Neuronal stem cell (in vitro differentiated cells): ENCODE results near the gene SAP25.

ENCODE experiments used
- DNase-seq: peaks from one replicate; pipeline ENCODE4 v3.0.0-alpha.2; 2013; ENCODE audit warnings: low spot score
- H2AFZ ChIP-seq: one replicate; pipeline ENCODE4 v1.6.1; 2013; ENCODE audit warnings: mild to moderate bottlenecking, low read length, inconsistent platforms
- H2AK5ac ChIP-seq: 2 replicates; pipeline ENCODE4 v1.6.1; 2013; ENCODE audit warnings: low read depth, mild to moderate bottlenecking, inconsistent platforms, low read length, moderate library complexity, mixed read lengths
- H2BK120ac ChIP-seq: 2 replicates; pipeline ENCODE4 v1.6.1; 2013; ENCODE audit warnings: low read depth, mild to moderate bottlenecking, inconsistent platforms, low read length, moderate library complexity, mixed read lengths
- H2BK12ac ChIP-seq: one replicate; pipeline ENCODE4 v1.6.1; 2013; ENCODE audit warnings: low read length, inconsistent platforms
- H2BK15ac ChIP-seq: 2 replicates; pipeline ENCODE4 v1.6.1; 2013; ENCODE audit warnings: mild to moderate bottlenecking, low read length, inconsistent platforms, mixed read lengths
- H2BK5ac ChIP-seq: one replicate; pipeline ENCODE4 v1.6.1; 2013; ENCODE audit warnings: inconsistent platforms, mild to moderate bottlenecking, low read length, moderate library complexity
- H3K14ac ChIP-seq: one replicate; pipeline ENCODE4 v1.6.1; 2013; ENCODE audit warnings: low read length, inconsistent platforms
- H3K18ac ChIP-seq: 2 replicates; pipeline ENCODE4 v1.6.1; 2013; ENCODE audit warnings: low read length, inconsistent platforms
- H3K23ac ChIP-seq: 2 replicates; pipeline ENCODE4 v1.6.1; 2013; ENCODE audit warnings: low read depth, mild to moderate bottlenecking, mixed read lengths, low read length, inconsistent platforms; ENCODE audit not compliant: poor library complexity
- H3K27ac ChIP-seq: replicated peaks from 3 replicates; pipeline ENCODE4 v1.5.1; 2013; ENCODE audit warnings: low read length, inconsistent platforms
- H3K27me3 ChIP-seq, 3 experiments: 2 replicates each; pipeline ENCODE4 v1.6.1; 2013; ENCODE audit warnings: low read length in 3 of 3, mild to moderate bottlenecking in 2 of 3, inconsistent platforms in 1 of 3, low read depth in 1 of 3, mixed read lengths in 1 of 3, moderate library complexity in 1 of 3; ENCODE audit not compliant: control insufficient read depth in 3 of 3, insufficient read depth in 3 of 3
- H3K36me3 ChIP-seq, 2 donors: replicated peaks in 1 of 2; 2 replicates each; pipeline ENCODE4 v1.6.1; 2013; ENCODE audit warnings: low read length in 2 of 2; ENCODE audit not compliant: control insufficient read depth in 2 of 2, insufficient read depth in 2 of 2
- H3K4ac ChIP-seq: 2 replicates; pipeline ENCODE4 v1.6.1; 2013; ENCODE audit warnings: inconsistent platforms, mild to moderate bottlenecking, low read length, moderate library complexity
- H3K4me1 ChIP-seq, 2 donors: 1 replicate in 1 of 2; 2 replicates in 1 of 2; pipeline ENCODE4 v1.6.1; 2013; ENCODE audit warnings: low read length in 2 of 2, low read depth in 1 of 2; ENCODE audit not compliant: control insufficient read depth in 2 of 2, insufficient read depth in 1 of 2
- H3K4me2 ChIP-seq: one replicate; pipeline ENCODE4 v1.6.1; 2013; ENCODE audit warnings: mild to moderate bottlenecking, low read length, inconsistent platforms; ENCODE audit not compliant: insufficient read depth, poor library complexity, severe bottlenecking
- H3K4me3 ChIP-seq, 2 donors: 2 replicates each; pipeline ENCODE4 v1.5.1; 2013; ENCODE audit warnings: low read length in 2 of 2, mild to moderate bottlenecking in 2 of 2, inconsistent platforms in 1 of 2, moderate library complexity in 1 of 2
- H3K79me1 ChIP-seq: one replicate; pipeline ENCODE4 v1.6.1; 2013; ENCODE audit warnings: low read depth, mild to moderate bottlenecking, inconsistent platforms, low read length, moderate library complexity
- H3K9ac ChIP-seq: one replicate; pipeline ENCODE4 v1.6.1; 2013; ENCODE audit warnings: mild to moderate bottlenecking, low read depth, low read length, inconsistent platforms; ENCODE audit not compliant: poor library complexity
- H3K9me3 ChIP-seq, 2 donors: replicated peaks in 1 of 2; 2 replicates each; pipeline versions ENCODE3 to v1.6.1; 2013; ENCODE audit warnings: low read length in 2 of 2, mild to moderate bottlenecking in 2 of 2, inconsistent platforms in 1 of 2, low read depth in 1 of 2, mixed read lengths in 1 of 2, moderate library complexity in 1 of 2; ENCODE audit not compliant: control insufficient read depth in 2 of 2, insufficient read depth in 1 of 2
- H4K8ac ChIP-seq: one replicate; pipeline ENCODE4 v1.6.1; 2013; ENCODE audit warnings: low read depth, mild to moderate bottlenecking, inconsistent platforms, low read length, moderate library complexity
- H4K91ac ChIP-seq: one replicate; pipeline ENCODE4 v1.6.1; 2013; ENCODE audit warnings: low read length, low read depth, mild to moderate bottlenecking, inconsistent platforms; ENCODE audit not compliant: poor library complexity
- WGBS, 2 donors: extraction: QIAGEN DNeasy Blood & Tissue Kit; methylation state at CpG; one replicate each; pipeline ENCODE4 v1.1.7; 2013; ENCODE audit warnings: missing lambda C conversion rate in 2 of 2, mixed read lengths in 1 of 2; ENCODE audit not compliant: insufficient read length in 2 of 2, insufficient replicate concordance in 1 of 2; ENCODE audit errors: extremely low coverage in 2 of 2; 5-methylcytosine and 5-hydroxymethylcytosine counted together

The SAP25 gene

GRCh38 chr7:100611983-100612729, 38.5 kb upstream of the SAP25 start, which contains the start of gene MOSPD3:
TSS of gene MOSPD3 (plus strand) at chr7:100612540. CDS start at chr7:100612792, 252 bp downstream.
- Histone ChIP-seq H2BK12ac (no peak within 1 kb of the TSS), H3K27ac (peak within 1 kb of the TSS; percentile 80), H2BK15ac (peak within 1 kb of the TSS; percentile 28), H2BK5ac (no peak within 1 kb of the TSS), H2BK120ac (no peak within 1 kb of the TSS), H3K36me3 (peaks cover 0 to 9% of the 10 kb centered on the region in 2 donors), H2AFZ (peak within 1 kb of the TSS; percentile 92), H3K27me3 (peaks cover 0 to 2% (median 0%) of the 10 kb centered on the region in 3 experiments), H3K4me2 (peak within 1 kb of the TSS; percentile 94), H4K91ac (no peak within 1 kb of the TSS), H3K9me3 (no peaks in the 10 kb centered on the region), H3K23ac (peak within 1 kb of the TSS; percentile 22), H3K4ac (no peak within 1 kb of the TSS), H3K4me1 (peaks cover 3 to 6% of the 10 kb centered on the region in 2 donors), H4K8ac (no peak within 1 kb of the TSS), H3K14ac (no peak within 1 kb of the TSS), H3K4me3 (peak within 1 kb of the TSS; percentile 60 to 87), H3K18ac (peak within 1 kb of the TSS; percentile 83), H2AK5ac (peak within 1 kb of the TSS; percentile 58), H3K9ac (peak within 1 kb of the TSS; percentile 85), H3K79me1 (no peaks in the 10 kb centered on the region)
- DNase-seq: peak; percentile 99
- no CpG with 5 or more reads among the region's 61 CpGs for WGBS, 2 donors

GRCh38 chr7:100609958-100610357, 36.3 kb upstream of the SAP25 start:
- H3K9ac ChIP-seq: no peak overlapping the region
- peaks cover 2% of the 10 kb centered on the region for H3K79me1 ChIP-seq
- no peak overlapping the region for H3K23ac ChIP-seq
- no peak overlapping the region for H2BK5ac ChIP-seq
- no peak overlapping the region for H4K91ac ChIP-seq
- H3K4me3 ChIP-seq: no peak overlapping the region
- H3K4me1 ChIP-seq: peaks cover 8 to 14% of the 10 kb centered on the region in 2 donors
- H3K4ac ChIP-seq: no peak overlapping the region
- peaks cover 0 to 19% (median 4%) of the 10 kb centered on the region in 3 experiments for H3K27me3 ChIP-seq
- H3K18ac ChIP-seq: no peak overlapping the region
- no peak overlapping the region for H3K4me2 ChIP-seq
- H3K27ac ChIP-seq: no peak overlapping the region
- no peak overlapping the region for H2AK5ac ChIP-seq
- no CpG with 5 or more reads among the region's 5 CpGs for WGBS, 2 donors
- DNase-seq: no peak
- H3K14ac ChIP-seq: no peak overlapping the region
- H2BK15ac ChIP-seq: no peak overlapping the region
- no peak overlapping the region for H2BK12ac ChIP-seq
- H2BK120ac ChIP-seq: no peak overlapping the region
- H2AFZ ChIP-seq: no peak overlapping the region
- no peak overlapping the region for H4K8ac ChIP-seq
- H3K36me3 ChIP-seq: peaks cover 0 to 9% of the 10 kb centered on the region in 2 donors
- no peaks in the 10 kb centered on the region for H3K9me3 ChIP-seq

- Histone ChIP-seq H3K36me3 (no peaks in the 10 kb centered on the region), H3K18ac (no peak overlapping the region), H3K4me1 (peaks cover 20 to 26% of the 10 kb centered on the region in 2 donors), H3K4ac (no peak overlapping the region), H3K4me2 (no peak overlapping the region), H3K4me3 (no peak overlapping the region), H4K8ac (no peak overlapping the region), H3K9me3 (no peaks in the 10 kb centered on the region), H3K79me1 (peaks cover 5% of the 10 kb centered on the region), H2BK15ac (no peak overlapping the region), H2BK5ac (no peak overlapping the region), H3K27ac (no peak overlapping the region), H3K14ac (no peak overlapping the region), H3K27me3 (peaks cover 0 to 26% (median 4%) of the 10 kb centered on the region in 3 experiments), H4K91ac (no peak overlapping the region), H2AFZ (no peak overlapping the region), H3K9ac (no peak overlapping the region), H2BK12ac (no peak overlapping the region), H2AK5ac (peak overlapping the region; percentile 30), H2BK120ac (no peak overlapping the region), H3K23ac (no peak overlapping the region)
- no CpG with 5 or more reads among the region's 8 CpGs for WGBS, 2 donors
- no peak for DNase-seq
These were observed 33.4 kb upstream of the SAP25 start for GRCh38 chr7:100607111-100607510.

GRCh38 chr7:100606313-100606712, 32.6 kb upstream of the SAP25 start:
- Histone ChIP-seq H2AK5ac (no peak overlapping the region), H3K27me3 (peaks cover 0 to 26% (median 4%) of the 10 kb centered on the region in 3 experiments), H3K4ac (no peak overlapping the region), H2BK12ac (no peak overlapping the region), H3K4me3 (no peak overlapping the region), H3K4me1 (peaks cover 24 to 27% of the 10 kb centered on the region in 2 donors), H3K9ac (no peak overlapping the region), H2BK5ac (no peak overlapping the region), H4K8ac (no peak overlapping the region), H3K18ac (peak overlapping the region; percentile 83), H3K4me2 (no peak overlapping the region), H2BK120ac (no peak overlapping the region), H3K23ac (no peak overlapping the region), H3K27ac (no peak overlapping the region), H3K36me3 (no peaks in the 10 kb centered on the region), H3K14ac (no peak overlapping the region), H3K79me1 (peaks cover 7% of the 10 kb centered on the region), H4K91ac (no peak overlapping the region), H3K9me3 (no peaks in the 10 kb centered on the region), H2AFZ (no peak overlapping the region), H2BK15ac (no peak overlapping the region)
- no CpG with 5 or more reads among the region's 12 CpGs for WGBS, 2 donors
- no peak for DNase-seq
